ENCODE results near the gene EXOSC2.

- TF ChIP-seq, protein P1, sequence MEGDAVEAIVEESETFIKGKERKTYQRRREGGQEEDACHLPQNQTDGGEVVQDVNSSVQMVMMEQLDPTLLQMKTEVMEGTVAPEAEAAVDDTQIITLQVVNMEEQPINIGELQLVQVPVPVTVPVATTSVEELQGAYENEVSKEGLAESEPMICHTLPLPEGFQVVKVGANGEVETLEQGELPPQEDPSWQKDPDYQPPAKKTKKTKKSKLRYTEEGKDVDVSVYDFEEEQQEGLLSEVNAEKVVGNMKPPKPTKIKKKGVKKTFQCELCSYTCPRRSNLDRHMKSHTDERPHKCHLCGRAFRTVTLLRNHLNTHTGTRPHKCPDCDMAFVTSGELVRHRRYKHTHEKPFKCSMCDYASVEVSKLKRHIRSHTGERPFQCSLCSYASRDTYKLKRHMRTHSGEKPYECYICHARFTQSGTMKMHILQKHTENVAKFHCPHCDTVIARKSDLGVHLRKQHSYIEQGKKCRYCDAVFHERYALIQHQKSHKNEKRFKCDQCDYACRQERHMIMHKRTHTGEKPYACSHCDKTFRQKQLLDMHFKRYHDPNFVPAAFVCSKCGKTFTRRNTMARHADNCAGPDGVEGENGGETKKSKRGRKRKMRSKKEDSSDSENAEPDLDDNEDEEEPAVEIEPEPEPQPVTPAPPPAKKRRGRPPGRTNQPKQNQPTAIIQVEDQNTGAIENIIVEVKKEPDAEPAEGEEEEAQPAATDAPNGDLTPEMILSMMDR (conservative IDR thresholded peaks at IDR 0.05) = no peak
- TF ChIP-seq EZH2 (IDR thresholded peaks at IDR 0.05; ENCODE audit: low read depth) = no peak
Measured at GRCh38 chr9:130738281-130738680, 44.7 kb downstream of the EXOSC2 start.
